PC-3 (cell line): ENCODE measurements around the gene SNRPA1.

ENCODE experiments used
- CTCF ChIP-seq: fragments of 300-600 bp; sonication (generic); conservative IDR thresholded peaks from 2 replicates; pipeline ENCODE4 v1.5.1; 2017; ENCODE audit warnings: antibody characterized with exemption, low read depth, mild to moderate bottlenecking, low read length
- EZH2phosphoT487 ChIP-seq: fragments of 300-600 bp; sonication (generic); IDR thresholded peaks from 2 replicates; pipeline ENCODE4 v1.6.1; 2018; ENCODE audit warnings: mild to moderate bottlenecking, antibody characterized with exemption, low read length, borderline replicate concordance

- TF ChIP-seq CTCF: no peak
- TF ChIP-seq EZH2phosphoT487: no peak
Measured at GRCh38 chr15:101329309-101329863, 34.3 kb upstream of the SNRPA1 start.
